Mesothelial cell of epicardium (in vitro differentiated cells): Measurements from ENCODE around the gene MED14. TPM values are rescaled to one million over a fixed set of nuclear protein-coding genes. Genes with fewer than 3 reads are reported as not detected.

Experiments used
- total RNA-seq: library from RNA; stranded (reverse); gene quantifications from 3 replicates; pipeline ENCODE4 v1.2.1, GENCODE V29; 2021

MED14 gene
- total RNA-seq, 1 donor from 2014 or later: 46.8 TPM

Other genes starting within 250 kb of the MED14 start
- 84.2 to 95.7 TPM (median 85.6 TPM) in 3 replicates for gene ATP6AP2, start 154.6 kb downstream of the MED14 start, total RNA-seq
- not detected in 3 replicates for gene MPC1L, start 112.1 kb downstream of the MED14 start, total RNA-seq
- 8.9 to 10.2 TPM (median 10.2 TPM) in 3 replicates for gene CXorf38, start 88.0 kb downstream of the MED14 start, total RNA-seq